H1 (cell line): ENCODE results near the gene PTMS. TPM values are rescaled to one million over a fixed set of nuclear protein-coding genes. Genes with fewer than 3 reads are reported as not detected.

Experiments
- CTCF ChIA-PET: fragments of 300-600 bp; sonication (Branson Sonifier 250); formaldehyde crosslinking; loops from one replicate; lab custom pipeline; 2021; ENCODE audit not compliant: partially characterized antibody; lab: Charles Lee
- POLR2A ChIA-PET: fragments of 300-600 bp; sonication (Branson Sonifier 250); formaldehyde crosslinking; loops from one replicate; lab custom pipeline; 2021; ENCODE audit warnings: inconsistent platforms; ENCODE audit not compliant: partially characterized antibody; lab: Charles Lee
- DNase-seq, 2 experiments: peaks; one replicate each; pipeline versions ENCODE4 v3.0.0 to v3.0.0-alpha.2; 2010 to 2022; ENCODE audit warnings: low spot score in 2 of 2, low read depth in 1 of 2, mixed read lengths in 1 of 2
- FAIRE-seq: peaks from 2 replicates; lab custom pipeline; 2011; peaks lifted over from hg19 to GRCh38; lab: Jason Lieb, UNC
- H2AFZ ChIP-seq: 2 replicates; pipeline ENCODE4 v1.8.1; 2012; ENCODE audit warnings: low read length, inconsistent platforms
- H2AK5ac ChIP-seq: 2 replicates; pipeline ENCODE4 v1.6.1; 2013; ENCODE audit warnings: low read depth, low read length
- H2BK120ac ChIP-seq: replicated peaks from 2 replicates; pipeline ENCODE3; 2013; ENCODE audit warnings: low read depth, low read length, inconsistent platforms
- H2BK12ac ChIP-seq: 2 replicates; pipeline ENCODE4 v1.6.1; 2013; ENCODE audit warnings: low read depth, low read length
- H2BK15ac ChIP-seq: 2 replicates; pipeline ENCODE4 v1.6.1; 2013; ENCODE audit warnings: low read length
- H2BK20ac ChIP-seq: 2 replicates; pipeline ENCODE4 v1.6.1; 2013; ENCODE audit warnings: low read length
- H2BK5ac ChIP-seq: 2 replicates; pipeline ENCODE4 v1.6.1; 2013; ENCODE audit warnings: low read depth, low read length
- H3K14ac ChIP-seq: 2 replicates; pipeline ENCODE4 v1.6.1; 2013; ENCODE audit warnings: inconsistent platforms; ENCODE audit not compliant: insufficient read length
- H3K18ac ChIP-seq: 2 replicates; pipeline ENCODE4 v1.6.1; 2013; ENCODE audit warnings: low read length; ENCODE audit errors: extremely low read depth
- H3K23ac ChIP-seq: 2 replicates; pipeline ENCODE4 v1.6.1; 2013; ENCODE audit warnings: inconsistent platforms; ENCODE audit not compliant: insufficient read length
- H3K23me2 ChIP-seq: 2 replicates; pipeline ENCODE4 v1.6.1; 2013; ENCODE audit warnings: low read depth, low read length
- H3K27ac ChIP-seq: 2 replicates; pipeline ENCODE4 v1.6.1; 2011; ENCODE audit warnings: low read depth, low read length, inconsistent platforms
- H3K27me3 ChIP-seq, 4 experiments: replicated peaks in 1 of 4; 1 replicate in 1 of 4; 2 replicates in 3 of 4; pipeline versions ENCODE4 v1.6.1 to v1.8.1; 2011 to 2013; ENCODE audit warnings: low read length in 3 of 4, mild to moderate bottlenecking in 3 of 4, inconsistent platforms in 2 of 4, mixed read lengths in 2 of 4, moderate library complexity in 1 of 4; ENCODE audit not compliant: control insufficient read depth in 3 of 4, insufficient read depth in 3 of 4; ENCODE audit errors: extremely low read depth in 1 of 4
- H3K36me3 ChIP-seq, 4 experiments: 2 replicates each; pipeline versions ENCODE4 v1.6.1 to v1.8.1; 2011 to 2013; ENCODE audit warnings: mild to moderate bottlenecking in 4 of 4, low read length in 3 of 4, moderate library complexity in 2 of 4, control low read depth in 1 of 4, inconsistent platforms in 1 of 4; ENCODE audit not compliant: insufficient read depth in 4 of 4, control insufficient read depth in 2 of 4
- H3K4ac ChIP-seq: replicated peaks from 2 replicates; pipeline ENCODE3; 2013; ENCODE audit warnings: low read length, low read depth, mixed read lengths, inconsistent platforms; ENCODE audit not compliant: insufficient read length
- H3K4me1 ChIP-seq, 4 experiments: replicated peaks in 1 of 4; 1 replicate in 1 of 4; 2 replicates in 3 of 4; pipeline versions ENCODE4 v1.6.1 to v1.8.1; 2011 to 2013; ENCODE audit warnings: low read length in 3 of 4, inconsistent platforms in 2 of 4, mixed read lengths in 1 of 4; ENCODE audit not compliant: insufficient read depth in 4 of 4, control insufficient read depth in 3 of 4
- H3K4me2 ChIP-seq, 2 experiments: 2 replicates each; pipeline versions ENCODE4 v1.6.1 to v1.8.1; 2011 to 2013; ENCODE audit warnings: low read depth in 2 of 2, low read length in 2 of 2, control low read depth in 1 of 2, inconsistent platforms in 1 of 2, mild to moderate bottlenecking in 1 of 2; ENCODE audit not compliant: insufficient read depth in 1 of 2
- H3K4me3 ChIP-seq, 4 experiments: fragments of 200-600, 300-600 bp in 1 of 4; sonication (generic), shearing (Covaris generic), sonication (Bioruptor Twin) in 1 of 4; 2 replicates each; pipeline versions ENCODE4 v1.5.1 to v1.8.1; 2011 to 2016; ENCODE audit warnings: low read length in 4 of 4, low read depth in 3 of 4, control low read depth in 2 of 4, inconsistent platforms in 2 of 4, mild to moderate bottlenecking in 2 of 4, mixed read lengths in 1 of 4, moderate library complexity in 1 of 4; ENCODE audit not compliant: insufficient read depth in 2 of 4; ENCODE audit errors: extremely low read depth in 1 of 4
- H3K56ac ChIP-seq: replicated peaks from 2 replicates; pipeline ENCODE3; 2013; ENCODE audit warnings: low read depth, mild to moderate bottlenecking, mixed read lengths, low read length, inconsistent platforms; ENCODE audit not compliant: insufficient read length
- H3K79me1 ChIP-seq: 2 replicates; pipeline ENCODE4 v1.6.1; 2013; ENCODE audit warnings: low read depth, low read length, control low read depth
- H3K79me2 ChIP-seq, 2 experiments: 2 replicates each; pipeline versions ENCODE4 v1.6.1 to v1.8.1; 2012 to 2013; ENCODE audit warnings: low read length in 2 of 2, mild to moderate bottlenecking in 2 of 2, inconsistent platforms in 1 of 2; ENCODE audit not compliant: insufficient read depth in 2 of 2, control insufficient read depth in 1 of 2
- H3K9ac ChIP-seq, 4 experiments: replicated peaks in 1 of 4; 1 replicate in 1 of 4; 2 replicates in 3 of 4; pipeline versions ENCODE4 v1.6.1 to v1.8.1; 2011 to 2013; ENCODE audit warnings: low read depth in 3 of 4, low read length in 3 of 4, control low read depth in 2 of 4, mild to moderate bottlenecking in 2 of 4, moderate library complexity in 2 of 4, inconsistent platforms in 1 of 4; ENCODE audit errors: extremely low read depth in 1 of 4
- H3K9me3 ChIP-seq, 2 experiments: 2 replicates each; pipeline versions ENCODE4 v1.6.1 to v1.8.1; 2012 to 2013; ENCODE audit warnings: mild to moderate bottlenecking in 2 of 2, moderate library complexity in 2 of 2, control low read depth in 1 of 2, inconsistent platforms in 1 of 2, low read depth in 1 of 2, low read length in 1 of 2, mixed read lengths in 1 of 2; ENCODE audit not compliant: insufficient read depth in 2 of 2
- H4K20me1 ChIP-seq, 2 experiments: replicated peaks in 1 of 2; 2 replicates each; pipeline versions ENCODE3 to v1.8.1; 2011 to 2013; ENCODE audit warnings: inconsistent platforms in 2 of 2, low read length in 2 of 2, mild to moderate bottlenecking in 1 of 2; ENCODE audit not compliant: insufficient read depth in 2 of 2, control insufficient read depth in 1 of 2
- H4K5ac ChIP-seq: 2 replicates; pipeline ENCODE4 v1.6.1; 2013; ENCODE audit warnings: low read length, low read depth, mixed read lengths, inconsistent platforms; ENCODE audit not compliant: insufficient read length
- H4K8ac ChIP-seq: 2 replicates; pipeline ENCODE4 v1.8.0; 2013; ENCODE audit warnings: mild to moderate bottlenecking, moderate library complexity, low read length, inconsistent platforms; ENCODE audit not compliant: insufficient read depth; ENCODE audit errors: extremely low read depth
- H4K91ac ChIP-seq: replicated peaks from 2 replicates; pipeline ENCODE3; 2013; ENCODE audit warnings: low read length, mixed read lengths, inconsistent platforms; ENCODE audit not compliant: insufficient read length
- KDM4A ChIP-seq: IDR thresholded peaks from one replicate; pipeline ENCODE4 v1.7.1; 2012; ENCODE audit warnings: low read depth, mild to moderate bottlenecking, moderate library complexity, low read length, inconsistent platforms; ENCODE audit not compliant: severe bottlenecking
- NANOG ChIP-seq: IDR thresholded peaks from 2 replicates; pipeline ENCODE4 v1.6.1; 2011; ENCODE audit warnings: low read length, low read depth, mild to moderate bottlenecking, inconsistent platforms; ENCODE audit not compliant: insufficient read depth, poor library complexity, severe bottlenecking
- WGBS, 2 experiments: shearing (Covaris generic) in 1 of 2; methylation state at CpG; one replicate each; pipeline versions ENCODE4 v1.1.6 to v1.1.7; 2013 to 2015; ENCODE audit warnings: low lambda C conversion rate in 2 of 2, mixed read lengths in 2 of 2, inconsistent platforms in 1 of 2, low coverage in 1 of 2, missing lambda C conversion rate in 1 of 2; ENCODE audit not compliant: insufficient replicate concordance in 2 of 2, insufficient coverage in 1 of 2, insufficient read length in 1 of 2; ENCODE audit errors: extremely low coverage in 1 of 2, missing lambda C conversion rate in 1 of 2; 5-methylcytosine and 5-hydroxymethylcytosine counted together
- polyA plus RNA-seq, 7 experiments: library from polyadenylated mRNA; depleted of rRNA in 3 of 7; stranded (reverse) in 5 of 7; unstranded in 2 of 7; fragments of >200 nt in 5 of 7; fragments of 200-250 nt in 2 of 7; gene quantifications; 1 replicate in 5 of 7; 2 replicates in 1 of 7; 4 replicates in 1 of 7; pipeline versions ENCODE4 v1.2.1 to v1.2.3, GENCODE V29; 2011 to 2013; ENCODE audit warnings: missing spikeins in 2 of 7, mixed read lengths in 2 of 7
- total RNA-seq: library from RNA; stranded (reverse); fragmentation: NEBNext Ultra II Directional; extraction: Animal tissue kit (Norgen Biotek cat#: 25700); gene quantifications from 2 replicates; pipeline ENCODE4 v1.2.1, GENCODE V29; 2021

PTMS gene
- total and polyA plus RNA-seq, 2 of the 8 experiments (the other 6 are each of a cell fraction or from before 2014, with no cell fraction given), result 444 to 553 TPM

DNA sequence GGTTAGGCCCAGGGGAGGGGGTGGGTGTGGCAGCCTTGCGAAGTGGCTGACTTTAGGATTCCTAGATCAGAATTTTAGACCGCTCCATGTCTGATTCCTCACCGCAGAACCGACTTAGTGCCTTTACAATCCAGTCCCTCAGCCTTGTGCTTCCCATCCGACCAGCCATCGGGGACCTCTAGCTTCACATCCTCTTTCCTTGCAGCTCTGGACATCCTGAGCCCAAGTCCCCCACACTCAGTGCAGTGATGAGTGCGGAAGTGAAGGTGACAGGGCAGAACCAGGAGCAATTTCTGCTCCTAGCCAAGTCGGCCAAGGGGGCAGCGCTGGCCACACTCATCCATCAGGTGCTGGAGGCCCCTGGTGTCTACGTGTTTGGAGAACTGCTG is 41.8 kb upstream of the PTMS start:
- no peaks in the 10 kb centered on the region; a peak in 2 of 7 replicates for H3K27me3 ChIP-seq
- peaks cover 0 to 2% (median under 1%) of the 10 kb centered on the region in 4 experiments; a peak in 3 of 7 replicates for H3K4me1 ChIP-seq
- H3K27ac ChIP-seq, result no peak overlapping the region; the same call in 1 of the 2 replicates
- H4K20me1 ChIP-seq, result no peaks in the 10 kb centered on the region
- peak overlapping the region; percentile 79 to 97 for H3K4me2 ChIP-seq
- DNase-seq, result no peak
- no peak overlapping the region for H2BK20ac ChIP-seq
- no peak overlapping the region for H2AK5ac ChIP-seq
- peaks cover 0 to 3% of the 10 kb centered on the region in 2 experiments; a peak in 1 of 4 replicates for H3K79me2 ChIP-seq
- peak overlapping the region; percentile 90; the same call in 1 of the 2 replicates for H4K8ac ChIP-seq
- no peak for FAIRE-seq
- 0 out of 2 replicates have a peak overlapping the region, but pooled peaks have one; percentile 11 for H2BK12ac ChIP-seq
- ChIA-PET POLR2A (interaction anchor here (0.6 to 4.8 kb wide), 17 partner anchors 10 to 220 kb away, joined by 3 to 25 read pairs (median 4); partner anchors contain the start of genes C12orf57, GAPDH, GPR162 and MLF2), CTCF (interaction anchor here (0.6 to 3.9 kb wide), 13 partner anchors 10 to 210 kb away, joined by 3 to 20 read pairs (median 4); partner anchors contain the start of gene MLF2)
- H4K5ac ChIP-seq, result peak overlapping the region; percentile 63
- 27% methylated on average over 10 of the region's 10 CpGs; no CpG with 5 or more reads in 1 of the 2 experiments for WGBS, 2 experiments
- H4K91ac ChIP-seq, result peak overlapping the region; percentile 88
- no peak overlapping the region for H3K14ac ChIP-seq
- no peaks in the 10 kb centered on the region for H3K9me3 ChIP-seq
- H3K56ac ChIP-seq, result no peak overlapping the region
- H3K79me1 ChIP-seq, result peaks cover 2% of the 10 kb centered on the region; the same call in 1 of the 2 replicates
- H3K4me3 ChIP-seq, result peak overlapping the region; percentile 47 to 91 (median 74)
- no peak overlapping the region for H2BK120ac ChIP-seq
- H3K23me2 ChIP-seq, result peaks cover 8% of the 10 kb centered on the region
- peaks cover 0 to 13% (median 10%) of the 10 kb centered on the region in 4 experiments; a peak in 6 of 8 replicates for H3K36me3 ChIP-seq
- no peak overlapping the region for H2BK15ac ChIP-seq
- peak overlapping the region; percentile 12 for H3K4ac ChIP-seq
- TF ChIP-seq NANOG (no peak), KDM4A (peak; percentile 77)
- H3K9ac ChIP-seq, result peak overlapping the region; percentile 8 to 80 (median 74)
- H2BK5ac ChIP-seq, result peak overlapping the region; percentile 41
- no peak overlapping the region for H2AFZ ChIP-seq
- no peak overlapping the region for H3K23ac ChIP-seq
- H3K18ac ChIP-seq, result peak overlapping the region; percentile 9
